HG03460 (cell line): ENCODE data around the gene TNNT2.

Experiments used
- ATAC-seq: cut with Tn5 transposase; IDR thresholded peaks from one replicate; pipeline ENCODE4 v1.9.1; 2021; ENCODE audit not compliant: unreplicated experiment

Gene TNNT2

GRCh38 chr1:201404055-201404454, 26.6 kb upstream of the TNNT2 start:
- ATAC-seq, result no peak

GRCh38 chr1:201403359-201403758, 25.9 kb upstream of the TNNT2 start:
- ATAC-seq, result no peak

GRCh38 chr1:201401700-201402099, 24.2 kb upstream of the TNNT2 start:
- ATAC-seq, result no peak

- ATAC-seq, result no peak
Observed at GRCh38 chr1:201400852-201401230, 23.4 kb upstream of the TNNT2 start.

GRCh38 chr1:201400212-201400851, 22.9 kb upstream of the TNNT2 start:
- no peak for ATAC-seq

- no peak for ATAC-seq
Observed at GRCh38 chr1:201399352-201400126, 22.1 kb upstream of the TNNT2 start.

GRCh38 chr1:201399018-201399351, 21.5 kb upstream of the TNNT2 start, which contains the start of gene LAD1:
Gene LAD1, minus strand, starts transcription at chr1:201399324. Its CDS starts 18 bp downstream, at chr1:201399306.
- no peak for ATAC-seq

- no peak for ATAC-seq
Observed at GRCh38 chr1:201397675-201398074, 20.2 kb upstream of the TNNT2 start.

- ATAC-seq, result no peak
Observed at GRCh38 chr1:201396861-201397464, 19.5 kb upstream of the TNNT2 start.

GRCh38 chr1:201395936-201396335, 18.5 kb upstream of the TNNT2 start:
- no peak for ATAC-seq

GRCh38 chr1:201394591-201394990, 17.1 kb upstream of the TNNT2 start:
- no peak for ATAC-seq

GRCh38 chr1:201393076-201393475, 15.6 kb upstream of the TNNT2 start:
- ATAC-seq, result no peak

- no peak for ATAC-seq
Observed at GRCh38 chr1:201391651-201392511, 14.4 kb upstream of the TNNT2 start.

GRCh38 chr1:201391225-201391624, 13.7 kb upstream of the TNNT2 start:
- ATAC-seq, result no peak

GRCh38 chr1:201389051-201389450, 11.6 kb upstream of the TNNT2 start:
- no peak for ATAC-seq

- ATAC-seq, result no peak
Observed at GRCh38 chr1:201386208-201386607, 8.7 kb upstream of the TNNT2 start.

- ATAC-seq, result peak; percentile 69
Observed at GRCh38 chr1:201385299-201385891, 7.9 kb upstream of the TNNT2 start.

- ATAC-seq, result no peak
Observed at GRCh38 chr1:201384406-201384782, 6.9 kb upstream of the TNNT2 start.

GRCh38 chr1:201383647-201384405, 6.3 kb upstream of the TNNT2 start:
- no peak for ATAC-seq

- ATAC-seq, result no peak
Observed at GRCh38 chr1:201381130-201381529, 3.6 kb upstream of the TNNT2 start.
